Endothelial cell (in vitro differentiated cells): Measurements from ENCODE around the gene PPP1R7. TPM values are rescaled to one million over a fixed set of nuclear protein-coding genes. Genes with fewer than 3 reads are reported as not detected.

Experiments used
- DNase-seq: peaks from one replicate; pipeline ENCODE4 v3.0.0; 2021; ENCODE audit warnings: low spot score
- H3K27ac Mint-ChIP-seq: one replicate; pipeline ENCODE4 v1.8.0; 2021; ENCODE audit warnings: mixed read lengths, inconsistent platforms; ENCODE audit not compliant: unreplicated experiment
- H3K27me3 Mint-ChIP-seq: one replicate; pipeline ENCODE4 v1.8.0; 2021; ENCODE audit warnings: mild to moderate bottlenecking, moderate library complexity, mixed read lengths, inconsistent platforms; ENCODE audit not compliant: unreplicated experiment
- H3K36me3 Mint-ChIP-seq: one replicate; pipeline ENCODE4 v1.8.0; 2021; ENCODE audit warnings: mild to moderate bottlenecking, low read depth, mixed read lengths, inconsistent platforms; ENCODE audit not compliant: unreplicated experiment
- H3K4me1 Mint-ChIP-seq: one replicate; pipeline ENCODE4 v1.8.0; 2021; ENCODE audit warnings: mild to moderate bottlenecking, mixed read lengths, inconsistent platforms; ENCODE audit not compliant: unreplicated experiment
- H3K4me3 Mint-ChIP-seq: one replicate; pipeline ENCODE4 v1.8.0; 2021; ENCODE audit warnings: mild to moderate bottlenecking, mixed read lengths, inconsistent platforms; ENCODE audit not compliant: unreplicated experiment
- H3K9me3 Mint-ChIP-seq: one replicate; pipeline ENCODE4 v1.8.0; 2021; ENCODE audit warnings: mixed read lengths, inconsistent platforms; ENCODE audit not compliant: unreplicated experiment
- total RNA-seq: library from RNA; stranded (reverse); fragmentation: NEBNext Ultra II Directional; extraction: Animal tissue kit (Norgen Biotek cat#: 25700); gene quantifications from one replicate; pipeline ENCODE4 v1.2.1, GENCODE V29; 2021; ENCODE audit not compliant: unreplicated experiment
- TF ChIP-seq, protein P1 (sequence below): fragments of 200-600 bp; sonication (generic); IDR thresholded peaks from one replicate; pipeline ENCODE4 v1.5.0; 2021; ENCODE audit warnings: antibody characterized with exemption; ENCODE audit not compliant: unreplicated experiment

The PPP1R7 gene
- total RNA-seq, 1 donor from 2014 or later = 61.6 TPM

DNA sequence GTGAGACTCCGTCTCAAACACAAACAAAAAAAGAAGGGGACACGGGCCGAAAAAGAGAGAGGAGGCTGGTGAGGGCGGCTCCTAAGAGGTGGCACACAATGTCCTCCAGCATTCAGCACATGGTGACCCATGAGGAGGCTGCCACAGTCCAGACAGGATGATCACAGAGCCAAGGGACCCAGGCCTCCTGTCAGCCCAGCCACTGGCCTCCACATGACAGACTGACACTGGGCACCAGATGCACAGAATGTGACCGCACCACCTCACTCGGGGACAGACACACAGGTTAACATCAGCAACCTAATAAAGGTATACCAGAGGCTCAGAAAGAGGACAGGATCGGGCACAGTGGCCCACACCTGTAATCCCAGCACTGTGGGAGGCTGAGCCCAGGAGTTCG lies 22.0 kb upstream of the PPP1R7 start:
- H3K27me3 Mint-ChIP-seq = peaks cover 2% of the 10 kb centered on the region
- H3K4me1 Mint-ChIP-seq = no peaks in the 10 kb centered on the region
- H3K36me3 Mint-ChIP-seq = peaks cover 14% of the 10 kb centered on the region
- DNase-seq = no peak
- no peak overlapping the region for H3K4me3 Mint-ChIP-seq
- no peaks in the 10 kb centered on the region for H3K9me3 Mint-ChIP-seq
- no peak overlapping the region for H3K27ac Mint-ChIP-seq
- TF ChIP-seq, protein P1, sequence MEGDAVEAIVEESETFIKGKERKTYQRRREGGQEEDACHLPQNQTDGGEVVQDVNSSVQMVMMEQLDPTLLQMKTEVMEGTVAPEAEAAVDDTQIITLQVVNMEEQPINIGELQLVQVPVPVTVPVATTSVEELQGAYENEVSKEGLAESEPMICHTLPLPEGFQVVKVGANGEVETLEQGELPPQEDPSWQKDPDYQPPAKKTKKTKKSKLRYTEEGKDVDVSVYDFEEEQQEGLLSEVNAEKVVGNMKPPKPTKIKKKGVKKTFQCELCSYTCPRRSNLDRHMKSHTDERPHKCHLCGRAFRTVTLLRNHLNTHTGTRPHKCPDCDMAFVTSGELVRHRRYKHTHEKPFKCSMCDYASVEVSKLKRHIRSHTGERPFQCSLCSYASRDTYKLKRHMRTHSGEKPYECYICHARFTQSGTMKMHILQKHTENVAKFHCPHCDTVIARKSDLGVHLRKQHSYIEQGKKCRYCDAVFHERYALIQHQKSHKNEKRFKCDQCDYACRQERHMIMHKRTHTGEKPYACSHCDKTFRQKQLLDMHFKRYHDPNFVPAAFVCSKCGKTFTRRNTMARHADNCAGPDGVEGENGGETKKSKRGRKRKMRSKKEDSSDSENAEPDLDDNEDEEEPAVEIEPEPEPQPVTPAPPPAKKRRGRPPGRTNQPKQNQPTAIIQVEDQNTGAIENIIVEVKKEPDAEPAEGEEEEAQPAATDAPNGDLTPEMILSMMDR = no peak

DNA sequence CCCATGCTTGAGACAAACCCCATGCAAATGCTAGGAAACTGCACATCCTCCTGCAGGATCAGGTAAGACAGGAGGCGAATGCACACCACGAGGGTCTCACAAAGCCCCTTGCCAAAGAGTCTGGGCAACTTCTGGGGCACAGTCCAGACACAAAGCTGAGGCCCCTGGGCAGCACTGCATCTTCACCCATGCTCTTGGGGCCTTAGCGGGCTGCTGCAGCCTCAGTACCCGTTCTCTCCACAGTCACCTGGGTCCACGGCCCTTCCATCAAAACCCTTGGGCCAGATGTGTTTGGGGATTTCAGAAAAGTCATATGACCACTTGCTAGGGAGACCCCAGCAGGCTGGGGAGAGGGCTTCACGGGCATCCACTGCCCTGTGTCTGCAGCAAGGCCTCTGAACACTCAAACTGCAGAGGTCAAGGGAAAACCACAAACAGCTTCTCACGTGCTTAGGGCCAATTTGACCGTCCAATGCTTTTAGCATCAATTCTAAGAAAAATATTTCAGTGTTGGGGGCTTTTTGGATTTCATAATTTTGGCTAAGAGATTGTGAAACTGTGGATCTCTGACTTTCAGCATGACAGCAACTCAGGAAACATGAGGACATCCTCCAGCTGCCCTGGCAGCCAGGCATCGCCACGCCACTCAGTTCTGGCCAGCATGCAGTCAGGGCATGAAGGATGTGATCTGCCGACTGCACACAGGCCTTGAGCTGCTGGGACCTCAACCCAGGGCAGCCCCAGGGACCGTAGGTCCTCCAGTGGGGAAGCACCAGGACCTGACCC lies 21.0 kb upstream of the PPP1R7 start:
- Mint-ChIP-seq H3K27me3 (peaks cover 2% of the 10 kb centered on the region), H3K36me3 (peaks cover 22% of the 10 kb centered on the region), H3K4me3 (no peak overlapping the region), H3K4me1 (no peaks in the 10 kb centered on the region), H3K9me3 (no peaks in the 10 kb centered on the region), H3K27ac (no peak overlapping the region)
- no peak for DNase-seq
- TF ChIP-seq, protein P1 = no peak

DNA sequence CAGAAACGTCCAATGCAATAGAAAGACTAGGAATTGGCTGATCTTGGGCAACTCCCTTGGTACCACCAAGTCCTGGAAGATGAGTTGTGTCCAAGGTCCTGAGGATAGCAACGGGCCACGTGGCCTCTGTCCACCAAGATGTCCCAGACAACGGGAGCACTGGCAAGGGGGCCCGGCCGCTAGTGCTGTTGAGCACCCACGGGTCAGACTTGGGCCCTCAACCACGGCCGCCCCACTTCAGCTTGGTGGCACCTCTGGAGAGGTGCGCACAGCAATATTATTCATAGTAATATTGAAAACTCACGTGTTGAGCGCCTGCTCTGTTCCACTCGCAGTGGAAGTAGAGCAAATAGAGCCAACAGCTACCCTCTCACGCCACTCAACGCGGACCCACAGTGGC lies 20.0 kb upstream of the PPP1R7 start:
- Mint-ChIP-seq H3K4me3 (no peak overlapping the region), H3K9me3 (no peaks in the 10 kb centered on the region), H3K36me3 (peaks cover 25% of the 10 kb centered on the region), H3K27me3 (peaks cover 2% of the 10 kb centered on the region), H3K27ac (no peak overlapping the region), H3K4me1 (no peaks in the 10 kb centered on the region)
- no peak for DNase-seq
- TF ChIP-seq, protein P1 = no peak

DNA sequence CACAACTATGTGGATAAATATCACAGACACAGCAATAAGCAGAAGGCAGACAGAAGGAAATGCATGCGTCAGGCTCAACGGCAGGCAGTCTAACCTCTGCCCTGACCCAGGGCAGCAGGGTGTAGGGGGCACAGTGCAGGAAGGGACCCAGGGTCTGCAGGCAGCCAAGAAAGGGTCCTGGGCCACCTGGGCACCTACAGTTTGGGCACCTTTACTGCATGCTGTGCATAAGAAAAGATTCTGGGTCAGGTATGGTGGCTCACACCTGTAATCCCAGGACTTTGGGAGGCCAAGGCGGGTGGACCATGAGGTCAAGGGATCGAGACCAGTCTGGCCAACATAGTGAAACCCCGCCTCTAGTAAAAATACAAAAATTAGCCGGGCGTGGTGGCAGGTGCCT lies 18.7 kb upstream of the PPP1R7 start:
- Mint-ChIP-seq H3K4me3 (no peak overlapping the region), H3K27ac (no peak overlapping the region), H3K27me3 (peaks cover 4% of the 10 kb centered on the region), H3K9me3 (no peaks in the 10 kb centered on the region), H3K4me1 (no peaks in the 10 kb centered on the region), H3K36me3 (peaks cover 29% of the 10 kb centered on the region)
- TF ChIP-seq, protein P1 = no peak
- no peak for DNase-seq
